ENCODE results near the gene ADGRL1.
"Not testable (repeated sequence)": the region's sequence is repeated elsewhere in the genome, so short reads cannot be mapped to it uniquely, and the experiment has no call there.

DNA sequence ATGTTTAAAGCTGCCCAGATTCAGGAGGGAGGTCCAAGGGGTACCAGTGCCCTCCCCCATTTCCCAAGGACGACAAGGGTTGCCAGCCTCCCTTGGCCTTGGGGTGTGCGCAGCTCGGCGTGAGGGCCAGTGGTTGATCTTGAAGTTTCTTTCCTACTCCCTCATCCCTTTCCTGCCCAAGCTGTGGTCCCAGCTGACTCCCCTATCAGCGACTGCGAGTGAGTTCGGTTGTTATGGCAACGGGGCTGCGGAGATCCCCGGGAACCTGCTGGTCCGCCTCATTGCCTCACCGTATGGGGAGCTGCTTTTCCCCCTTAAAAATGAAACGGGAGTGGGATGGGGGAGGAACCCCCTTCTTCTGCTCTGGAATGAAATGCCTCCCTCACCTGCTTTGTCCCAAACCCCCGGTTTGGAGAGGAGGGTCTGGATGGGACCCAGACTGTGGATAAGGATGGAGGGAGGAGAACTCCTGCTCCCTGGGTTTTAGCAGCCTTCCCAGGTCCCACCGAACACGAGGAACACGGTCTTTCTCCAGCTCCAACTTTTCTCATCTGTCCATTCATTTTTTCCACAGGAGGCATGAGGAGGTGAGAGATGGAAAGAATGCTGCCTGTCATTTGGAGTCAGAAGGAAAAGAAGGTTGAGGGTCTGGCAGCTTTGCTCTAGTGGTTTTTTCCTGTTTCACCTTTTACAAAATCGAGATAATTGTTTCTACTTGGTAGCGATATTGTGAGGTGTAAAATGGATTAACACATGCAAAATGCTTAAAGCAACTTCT, 48.0 kb upstream of the ADGRL1 start:
- TF ChIP-seq, protein P1, sequence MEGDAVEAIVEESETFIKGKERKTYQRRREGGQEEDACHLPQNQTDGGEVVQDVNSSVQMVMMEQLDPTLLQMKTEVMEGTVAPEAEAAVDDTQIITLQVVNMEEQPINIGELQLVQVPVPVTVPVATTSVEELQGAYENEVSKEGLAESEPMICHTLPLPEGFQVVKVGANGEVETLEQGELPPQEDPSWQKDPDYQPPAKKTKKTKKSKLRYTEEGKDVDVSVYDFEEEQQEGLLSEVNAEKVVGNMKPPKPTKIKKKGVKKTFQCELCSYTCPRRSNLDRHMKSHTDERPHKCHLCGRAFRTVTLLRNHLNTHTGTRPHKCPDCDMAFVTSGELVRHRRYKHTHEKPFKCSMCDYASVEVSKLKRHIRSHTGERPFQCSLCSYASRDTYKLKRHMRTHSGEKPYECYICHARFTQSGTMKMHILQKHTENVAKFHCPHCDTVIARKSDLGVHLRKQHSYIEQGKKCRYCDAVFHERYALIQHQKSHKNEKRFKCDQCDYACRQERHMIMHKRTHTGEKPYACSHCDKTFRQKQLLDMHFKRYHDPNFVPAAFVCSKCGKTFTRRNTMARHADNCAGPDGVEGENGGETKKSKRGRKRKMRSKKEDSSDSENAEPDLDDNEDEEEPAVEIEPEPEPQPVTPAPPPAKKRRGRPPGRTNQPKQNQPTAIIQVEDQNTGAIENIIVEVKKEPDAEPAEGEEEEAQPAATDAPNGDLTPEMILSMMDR (IDR thresholded peaks at IDR 0.05) = not testable (repeated sequence)
- not testable (repeated sequence) for TF ChIP-seq EP300 (IDR thresholded peaks at IDR 0.05); POLR2A (IDR thresholded peaks at IDR 0.05; ENCODE audit: low read depth)

All from esophagus muscularis mucosa (tissue), 4 donors.